Keratinocyte (primary cell): ENCODE results near the gene FNDC10. TPM values are rescaled to one million over a fixed set of nuclear protein-coding genes. Genes with fewer than 3 reads are reported as not detected.

Source experiments
- DNase-seq: peaks from one replicate; pipeline ENCODE4 v3.0.0-alpha.2; 2011; ENCODE audit warnings: low read depth, missing footprints, low spot score
- FAIRE-seq: peaks from 2 replicates; lab custom pipeline; 2011; peaks lifted over from hg19 to GRCh38; lab: Jason Lieb, UNC
- H2AFZ ChIP-seq: 2 replicates; pipeline ENCODE4 v1.6.0; 2012; ENCODE audit warnings: low read length, control low read depth, inconsistent platforms; ENCODE audit not compliant: control insufficient read depth
- H3K27ac ChIP-seq: 2 replicates; pipeline ENCODE4 v1.5.1; 2011; ENCODE audit warnings: low read length; ENCODE audit not compliant: control insufficient read depth, insufficient read depth
- H3K27me3 ChIP-seq: 3 replicates; pipeline ENCODE4 v1.6.0; 2011; ENCODE audit warnings: low read length; ENCODE audit not compliant: control insufficient read depth, insufficient read depth; ENCODE audit errors: extremely low read depth
- H3K36me3 ChIP-seq, 2 experiments: 2 replicates in 1 of 2; 3 replicates in 1 of 2; pipeline ENCODE4 v1.5.1; 2011; ENCODE audit warnings: low read length in 2 of 2, mild to moderate bottlenecking in 1 of 2; ENCODE audit not compliant: control insufficient read depth in 2 of 2, insufficient read depth in 2 of 2; ENCODE audit errors: extremely low read depth in 1 of 2
- H3K4me1 ChIP-seq: 3 replicates; pipeline ENCODE4 v1.5.1; 2011; ENCODE audit warnings: low read length; ENCODE audit not compliant: control insufficient read depth, insufficient read depth; ENCODE audit errors: extremely low read depth
- H3K4me2 ChIP-seq: 3 replicates; pipeline ENCODE4 v1.6.0; 2011; ENCODE audit warnings: low read depth, low read length; ENCODE audit not compliant: control insufficient read depth, insufficient read depth; ENCODE audit errors: extremely low read depth
- H3K4me3 ChIP-seq, 3 experiments: fragments of 200-600 bp in 1 of 3; sonication (generic) in 1 of 3; 2 replicates in 2 of 3; 3 replicates in 1 of 3; pipeline ENCODE4 v1.5.1; 2011 to 2016; ENCODE audit warnings: low read length in 3 of 3, mild to moderate bottlenecking in 3 of 3, control low read depth in 2 of 3, inconsistent platforms in 1 of 3, low read depth in 1 of 3, mixed read lengths in 1 of 3, mixed run types in 1 of 3, moderate library complexity in 1 of 3; ENCODE audit not compliant: control insufficient read depth in 2 of 3, insufficient read depth in 2 of 3; ENCODE audit errors: extremely low read depth in 1 of 3
- H3K79me2 ChIP-seq: 2 replicates; pipeline ENCODE4 v1.6.0; 2012; ENCODE audit warnings: low read length; ENCODE audit not compliant: control insufficient read depth, insufficient read depth
- H3K9ac ChIP-seq: 3 replicates; pipeline ENCODE4 v1.6.0; 2011; ENCODE audit warnings: low read length; ENCODE audit not compliant: control insufficient read depth, insufficient read depth; ENCODE audit errors: extremely low read depth
- H3K9me1 ChIP-seq: 3 replicates; pipeline ENCODE4 v1.6.0; 2011; ENCODE audit warnings: low read length; ENCODE audit not compliant: control insufficient read depth, insufficient read depth; ENCODE audit errors: extremely low read depth
- H3K9me3 ChIP-seq: 2 replicates; pipeline ENCODE4 v1.5.1; 2012; ENCODE audit warnings: low read depth, low read length; ENCODE audit not compliant: control insufficient read depth
- H4K20me1 ChIP-seq: 3 replicates; pipeline ENCODE4 v1.6.0; 2011; ENCODE audit warnings: low read length; ENCODE audit not compliant: control insufficient read depth, insufficient read depth; ENCODE audit errors: extremely low read depth
- EZH2 ChIP-seq: IDR thresholded peaks from one replicate; pipeline ENCODE4 v1.6.1; 2012; ENCODE audit warnings: inconsistent platforms, mild to moderate bottlenecking, low read length, moderate library complexity
- dilution Hi-C: fragments of 300-500 bp; cut with MboI; formaldehyde crosslinking; loops from one replicate; pipeline ENCODE4 v1.7.0; 2020; ENCODE audit warnings: low sequenced_read_pairs; ENCODE audit not compliant: extremely low pct_ligation_motif_present
- polyA plus RNA-seq, 5 experiments: library from polyadenylated mRNA; depleted of rRNA in 3 of 5; stranded (reverse) in 3 of 5; stranded (forward) in 1 of 5; unstranded in 1 of 5; fragments of >200 nt; gene quantifications; 1 replicate in 1 of 5; 2 replicates in 3 of 5; 3 replicates in 1 of 5; pipeline versions ENCODE4 v1.2.1 to v1.2.3, GENCODE V29; 2011 to 2012; ENCODE audit warnings: missing spikeins in 2 of 5, low read depth in 1 of 5, low replicate concordance in 1 of 5
- TF ChIP-seq, protein P1 (sequence below), 3 experiments: IDR thresholded peaks in 1 of 3; conservative IDR thresholded peaks in 1 of 3; optimal IDR thresholded peaks in 1 of 3; 2 replicates in 2 of 3; 3 replicates in 1 of 3; pipeline versions ENCODE3 to v1.5.1; 2011; ENCODE audit warnings: low read length in 3 of 3, mild to moderate bottlenecking in 3 of 3, moderate library complexity in 2 of 3, control low read depth in 1 of 3, inconsistent platforms in 1 of 3; ENCODE audit not compliant: insufficient read depth in 2 of 3; ENCODE audit errors: extremely low read depth in 1 of 3

The FNDC10 gene
- polyA plus RNA-seq, 1 donor (not counting 4 experiments of a cell fraction or from before 2014, with no cell fraction given): 1.2 TPM

DNA sequence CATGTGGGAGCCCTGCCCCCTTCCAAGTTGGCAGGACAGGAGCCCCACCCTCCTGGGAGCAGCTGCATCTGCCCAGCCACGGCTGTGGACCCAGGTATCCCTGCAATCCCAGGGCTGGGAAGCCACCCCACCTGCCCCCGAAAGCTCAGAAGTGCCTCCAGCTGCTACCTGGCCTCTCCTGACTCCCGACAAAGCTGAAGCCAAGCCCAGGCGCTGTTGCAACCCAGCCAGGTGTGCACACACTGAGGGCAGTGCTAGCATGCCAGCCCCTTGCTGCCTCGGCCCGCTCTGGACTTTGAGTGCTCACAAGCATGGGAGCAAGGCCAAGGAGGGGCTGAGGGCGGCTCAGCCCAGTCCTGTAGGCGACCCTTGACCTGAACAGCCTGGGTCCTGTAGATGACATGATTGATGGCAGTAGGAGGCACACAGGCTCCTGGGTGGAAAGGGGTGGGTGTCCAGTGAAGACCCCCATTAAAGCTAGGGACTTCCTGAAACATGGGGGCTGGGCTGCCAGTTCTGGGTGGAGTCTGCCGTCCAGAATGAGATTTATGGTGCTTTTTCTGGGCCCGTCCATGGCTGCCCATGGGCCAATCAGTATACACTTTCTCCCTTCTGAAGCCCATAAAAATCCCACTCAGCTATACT is 22.4 kb downstream of the FNDC10 start:
- H3K9me3 ChIP-seq: no peaks in the 10 kb centered on the region
- H3K4me1 ChIP-seq: peaks cover 16% of the 10 kb centered on the region
- no peaks in the 10 kb centered on the region for H4K20me1 ChIP-seq
- H3K79me2 ChIP-seq: peaks cover 19% of the 10 kb centered on the region
- dilution Hi-C loops: no loop called here
- no peaks in the 10 kb centered on the region for H3K36me3 ChIP-seq
- no peak for TF ChIP-seq EZH2
- TF ChIP-seq, protein P1, sequence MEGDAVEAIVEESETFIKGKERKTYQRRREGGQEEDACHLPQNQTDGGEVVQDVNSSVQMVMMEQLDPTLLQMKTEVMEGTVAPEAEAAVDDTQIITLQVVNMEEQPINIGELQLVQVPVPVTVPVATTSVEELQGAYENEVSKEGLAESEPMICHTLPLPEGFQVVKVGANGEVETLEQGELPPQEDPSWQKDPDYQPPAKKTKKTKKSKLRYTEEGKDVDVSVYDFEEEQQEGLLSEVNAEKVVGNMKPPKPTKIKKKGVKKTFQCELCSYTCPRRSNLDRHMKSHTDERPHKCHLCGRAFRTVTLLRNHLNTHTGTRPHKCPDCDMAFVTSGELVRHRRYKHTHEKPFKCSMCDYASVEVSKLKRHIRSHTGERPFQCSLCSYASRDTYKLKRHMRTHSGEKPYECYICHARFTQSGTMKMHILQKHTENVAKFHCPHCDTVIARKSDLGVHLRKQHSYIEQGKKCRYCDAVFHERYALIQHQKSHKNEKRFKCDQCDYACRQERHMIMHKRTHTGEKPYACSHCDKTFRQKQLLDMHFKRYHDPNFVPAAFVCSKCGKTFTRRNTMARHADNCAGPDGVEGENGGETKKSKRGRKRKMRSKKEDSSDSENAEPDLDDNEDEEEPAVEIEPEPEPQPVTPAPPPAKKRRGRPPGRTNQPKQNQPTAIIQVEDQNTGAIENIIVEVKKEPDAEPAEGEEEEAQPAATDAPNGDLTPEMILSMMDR (optimal IDR thresholded peaks at IDR 0.05 in 1 of 3, IDR thresholded peaks at IDR 0.05 in 1 of 3, conservative IDR thresholded peaks at IDR 0.05 in 1 of 3; ENCODE audit: extremely low read depth in 1 of 3, insufficient read depth in 2 of 3, low read length in 3 of 3): no peak
- H3K27ac ChIP-seq: no peak overlapping the region
- H3K4me3 ChIP-seq: no peak overlapping the region
- no peak for FAIRE-seq
- no peak for DNase-seq
- no peak overlapping the region for H2AFZ ChIP-seq
- no peaks in the 10 kb centered on the region for H3K9me1 ChIP-seq
- no peak overlapping the region for H3K4me2 ChIP-seq
- H3K9ac ChIP-seq: no peak overlapping the region
- peaks cover 13% of the 10 kb centered on the region for H3K27me3 ChIP-seq

DNA sequence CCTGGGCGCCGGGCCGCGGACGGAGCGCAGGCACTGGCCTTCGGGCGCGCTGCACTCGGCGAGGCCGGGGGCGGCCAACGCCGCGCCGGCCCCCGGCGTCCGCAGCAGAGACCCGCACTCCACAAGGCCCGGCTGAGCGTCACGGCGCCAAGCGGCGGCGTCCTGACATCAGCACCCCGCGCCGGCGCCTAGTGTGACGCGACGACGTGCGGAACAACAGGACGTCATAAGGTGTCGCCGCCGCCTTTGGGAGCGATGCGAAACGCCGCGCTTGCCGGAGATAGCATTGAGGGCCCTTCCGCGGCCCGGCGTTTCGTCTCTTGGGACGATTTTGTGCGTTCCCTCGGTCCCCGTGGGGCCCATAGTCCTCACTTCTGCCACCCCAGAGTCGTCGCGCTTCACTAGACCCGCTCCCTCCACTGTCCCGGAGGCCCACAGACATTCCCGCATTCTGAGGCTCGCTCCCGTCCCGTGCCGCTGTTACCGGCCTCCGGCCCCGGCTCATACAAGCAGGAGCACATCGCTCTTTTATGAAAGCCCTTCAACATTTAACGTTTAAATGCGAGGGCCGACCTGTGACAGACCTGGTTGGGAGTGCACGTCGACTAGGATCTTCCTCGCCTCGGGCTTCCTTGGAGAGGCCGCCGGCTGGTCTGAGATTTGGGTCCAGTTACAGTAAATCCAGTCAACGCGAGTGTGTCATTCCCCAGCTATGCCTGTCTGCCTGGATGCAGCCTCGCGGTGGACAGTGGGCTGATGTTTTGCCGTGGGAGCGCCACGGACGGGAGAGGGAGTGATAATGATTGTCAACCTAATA is 25.0 kb downstream of the FNDC10 start, which contains the start of gene SSU72:
Gene SSU72, minus strand, starts transcription at position 143 of the 817 bp plus-strand sequence. CDS start 306 bp downstream, outside the sequence.
- H3K4me3 ChIP-seq: peak within 1 kb of the TSS; percentile 97 to 99 (median 99)
- peak; percentile 44 for DNase-seq

More for the DNA sequence above, 25.0 kb downstream of the FNDC10 start, which contains the start of gene SSU72:
- H3K36me3 ChIP-seq: peaks cover 0 to 2% of the 10 kb centered on the region in 2 experiments
- peak within 1 kb of the TSS; percentile 97 for H3K27ac ChIP-seq
- peaks cover 9% of the 10 kb centered on the region for H3K27me3 ChIP-seq
- TF ChIP-seq, protein P1 (optimal IDR thresholded peaks at IDR 0.05 in 1 of 3, IDR thresholded peaks at IDR 0.05 in 1 of 3, conservative IDR thresholded peaks at IDR 0.05 in 1 of 3; ENCODE audit: extremely low read depth in 1 of 3, insufficient read depth in 2 of 3, low read length in 3 of 3): no peak
- no peak for TF ChIP-seq EZH2
- H3K9me3 ChIP-seq: no peaks in the 10 kb centered on the region
- H3K4me2 ChIP-seq: peak within 1 kb of the TSS; percentile 95
- peaks cover 16% of the 10 kb centered on the region for H3K4me1 ChIP-seq
- no peaks in the 10 kb centered on the region for H3K9me1 ChIP-seq
- H3K9ac ChIP-seq: peak within 1 kb of the TSS; percentile 99
- peaks cover 43% of the 10 kb centered on the region for H3K79me2 ChIP-seq
- no peak for FAIRE-seq
- peak within 1 kb of the TSS; percentile 79 for H2AFZ ChIP-seq
- dilution Hi-C loops: no loop called here
- peaks cover 5% of the 10 kb centered on the region for H4K20me1 ChIP-seq
